Umbilical cord (tissue), 2 donors: Measurements from ENCODE around the gene FXR2. TPM values are rescaled to one million over a fixed set of nuclear protein-coding genes. Genes with fewer than 3 reads are reported as not detected.

Experiments
- DNase-seq: peaks from one replicate; pipeline ENCODE4 v3.0.0-alpha.2; 2015; ENCODE audit warnings: low spot score
- total RNA-seq: library from RNA; depleted of rRNA; stranded (reverse); fragments of >200 nt; gene quantifications from one replicate; pipeline ENCODE4 v1.2.3, GENCODE V29; 2014; ENCODE audit warnings: low replicate concordance; ENCODE audit not compliant: insufficient read depth

FXR2 gene
- total RNA-seq, 1 donor from 2014 or later = 32.7 TPM

- peak; percentile 39 for DNase-seq
Measured at GRCh38 chr17:7552621-7553051, 62.1 kb downstream of the FXR2 start.

DNA sequence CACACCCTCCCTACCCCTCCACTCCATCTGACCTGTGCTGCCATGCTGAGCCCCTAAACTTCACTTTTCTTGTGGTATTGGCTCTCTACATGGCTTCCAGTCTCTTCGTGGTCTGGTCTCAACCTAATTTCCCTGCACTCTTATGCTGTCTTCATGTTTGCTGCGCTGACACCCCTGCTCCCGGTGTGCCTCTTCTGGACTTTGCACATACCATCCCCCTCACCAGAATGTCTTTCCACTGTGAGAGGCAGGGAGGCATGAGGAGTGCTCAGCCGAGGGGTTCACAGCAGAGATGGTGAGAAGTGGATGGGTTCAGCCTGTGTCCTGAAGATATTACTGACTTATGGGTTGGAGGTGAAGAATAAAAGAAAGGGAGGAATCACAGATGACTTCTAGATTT lies 63.3 kb downstream of the FXR2 start:
- DNase-seq = no peak

GRCh38 chr17:7550344-7550743 lies 64.4 kb downstream of the FXR2 start:
- no peak for DNase-seq

- DNase-seq = no peak
Measured at GRCh38 chr17:7549401-7550055, 65.2 kb downstream of the FXR2 start.

- DNase-seq = peak; percentile 46
Measured at GRCh38 chr17:7548585-7549400, 65.9 kb downstream of the FXR2 start, which contains the start of gene TNFSF12. Gene TNFSF12, plus strand, starts transcription at chr17:7549058. Its CDS starts 96 bp downstream, at chr17:7549154.

- DNase-seq = no peak
Measured at GRCh38 chr17:7544911-7545310, 69.8 kb downstream of the FXR2 start.

Other genes with a start within 250 kb of the FXR2 start
- 12.8 TPM for gene TNK1, start 233.8 kb downstream of the FXR2 start, total RNA-seq
- 21.9 TPM for gene PLSCR3, start 220.4 kb downstream of the FXR2 start, total RNA-seq
- gene TMEM256, start 210.8 kb downstream of the FXR2 start, total RNA-seq = 89.3 TPM
- gene NLGN2, start 207.1 kb downstream of the FXR2 start, total RNA-seq = 4.8 TPM
- gene SPEM1, start 194.6 kb downstream of the FXR2 start, total RNA-seq = not detected
- not detected for gene SPEM2, start 189.3 kb downstream of the FXR2 start, total RNA-seq
- 0.96 TPM for gene SPEM3, start 186.0 kb downstream of the FXR2 start, total RNA-seq
- gene TMEM102, start 179.5 kb downstream of the FXR2 start, total RNA-seq = 1.9 TPM
- 12.8 TPM for gene FGF11, start 175.4 kb downstream of the FXR2 start, total RNA-seq
- gene CHRNB1, start 169.8 kb downstream of the FXR2 start, total RNA-seq = 8.9 TPM
- gene ZBTB4, start 135.3 kb downstream of the FXR2 start, total RNA-seq = 18.1 TPM
- gene SLC35G6, start 133.5 kb downstream of the FXR2 start, total RNA-seq = 0.24 TPM
- 40.7 TPM for gene POLR2A, start 130.5 kb downstream of the FXR2 start, total RNA-seq
- 14.9 TPM for gene TNFSF12, start 65.8 kb downstream of the FXR2 start, total RNA-seq
- gene TNFSF13, start 56.1 kb downstream of the FXR2 start, total RNA-seq = 7.7 TPM
- gene SENP3, start 53.0 kb downstream of the FXR2 start, total RNA-seq = 56.6 TPM
- 8.4 TPM for gene CD68, start 35.3 kb downstream of the FXR2 start, total RNA-seq
- gene MPDU1, start 31.0 kb downstream of the FXR2 start, total RNA-seq = 38.0 TPM
- gene SOX15, start 24.8 kb downstream of the FXR2 start, total RNA-seq = 1.9 TPM
- 39.7 TPM for gene SAT2, start 12.9 kb upstream of the FXR2 start, total RNA-seq
- gene SHBG, start 15.2 kb upstream of the FXR2 start, total RNA-seq = 3.9 TPM
- 2.6 TPM for gene ATP1B2, start 36.0 kb upstream of the FXR2 start, total RNA-seq
- gene TP53, start 72.6 kb upstream of the FXR2 start, total RNA-seq = 9.6 TPM
- gene WRAP53, start 73.6 kb upstream of the FXR2 start, total RNA-seq = 2.4 TPM
- gene EFNB3, start 90.3 kb upstream of the FXR2 start, total RNA-seq = 1.9 TPM
- not detected for gene DNAH2, start 102.8 kb upstream of the FXR2 start, total RNA-seq
- 0.48 TPM for gene KDM6B, start 219.3 kb upstream of the FXR2 start, total RNA-seq
- 1.7 TPM for gene TMEM88, start 240.2 kb upstream of the FXR2 start, total RNA-seq
- gene NAA38, start 242.7 kb upstream of the FXR2 start, total RNA-seq = 55.9 TPM
- 7.9 TPM for gene CYB5D1, start 243.1 kb upstream of the FXR2 start, total RNA-seq